Cardiac septum (tissue), 1 donor: ENCODE results near the gene MTMR12. TPM values are rescaled to one million over a fixed set of nuclear protein-coding genes. Genes with fewer than 3 reads are reported as not detected.

Source experiments
- DNase-seq: peaks from one replicate; pipeline ENCODE4 v3.0.0-alpha.2; 2020; ENCODE audit warnings: low spot score
- intact Hi-C: fragments of 100-400 bp; cut with DNase I; formaldehyde crosslinking; loops from one replicate; pipeline ENCODE4 v1.14.0; 2022
- long read RNA-seq: library from polyadenylated mRNA; unstranded; transcript quantifications from one replicate; pipeline ENCODE4 v2.0.0, GENCODE V29; 2021
- total RNA-seq: library from RNA; stranded (reverse); fragmentation: NEBNext Ultra II Directional; extraction: Animal tissue kit (Norgen Biotek cat#: 25700); gene quantifications from one replicate; pipeline ENCODE4 v1.2.1, GENCODE V29; 2021
- donor health status: DM: no; HTN: no; CAD: no.

Gene MTMR12, protein sequence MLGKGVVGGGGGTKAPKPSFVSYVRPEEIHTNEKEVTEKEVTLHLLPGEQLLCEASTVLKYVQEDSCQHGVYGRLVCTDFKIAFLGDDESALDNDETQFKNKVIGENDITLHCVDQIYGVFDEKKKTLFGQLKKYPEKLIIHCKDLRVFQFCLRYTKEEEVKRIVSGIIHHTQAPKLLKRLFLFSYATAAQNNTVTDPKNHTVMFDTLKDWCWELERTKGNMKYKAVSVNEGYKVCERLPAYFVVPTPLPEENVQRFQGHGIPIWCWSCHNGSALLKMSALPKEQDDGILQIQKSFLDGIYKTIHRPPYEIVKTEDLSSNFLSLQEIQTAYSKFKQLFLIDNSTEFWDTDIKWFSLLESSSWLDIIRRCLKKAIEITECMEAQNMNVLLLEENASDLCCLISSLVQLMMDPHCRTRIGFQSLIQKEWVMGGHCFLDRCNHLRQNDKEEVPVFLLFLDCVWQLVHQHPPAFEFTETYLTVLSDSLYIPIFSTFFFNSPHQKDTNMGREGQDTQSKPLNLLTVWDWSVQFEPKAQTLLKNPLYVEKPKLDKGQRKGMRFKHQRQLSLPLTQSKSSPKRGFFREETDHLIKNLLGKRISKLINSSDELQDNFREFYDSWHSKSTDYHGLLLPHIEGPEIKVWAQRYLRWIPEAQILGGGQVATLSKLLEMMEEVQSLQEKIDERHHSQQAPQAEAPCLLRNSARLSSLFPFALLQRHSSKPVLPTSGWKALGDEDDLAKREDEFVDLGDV
- total RNA-seq, result 27.2 TPM
- long read RNA-seq, full-length matches to known transcripts, result 2 of 86 reads
- long read RNA-seq, partial matches to known transcripts, result 5 of 86 reads
- long read RNA-seq, other reads (novel, unspliced or antisense), result 79 of 86 reads

DNA sequence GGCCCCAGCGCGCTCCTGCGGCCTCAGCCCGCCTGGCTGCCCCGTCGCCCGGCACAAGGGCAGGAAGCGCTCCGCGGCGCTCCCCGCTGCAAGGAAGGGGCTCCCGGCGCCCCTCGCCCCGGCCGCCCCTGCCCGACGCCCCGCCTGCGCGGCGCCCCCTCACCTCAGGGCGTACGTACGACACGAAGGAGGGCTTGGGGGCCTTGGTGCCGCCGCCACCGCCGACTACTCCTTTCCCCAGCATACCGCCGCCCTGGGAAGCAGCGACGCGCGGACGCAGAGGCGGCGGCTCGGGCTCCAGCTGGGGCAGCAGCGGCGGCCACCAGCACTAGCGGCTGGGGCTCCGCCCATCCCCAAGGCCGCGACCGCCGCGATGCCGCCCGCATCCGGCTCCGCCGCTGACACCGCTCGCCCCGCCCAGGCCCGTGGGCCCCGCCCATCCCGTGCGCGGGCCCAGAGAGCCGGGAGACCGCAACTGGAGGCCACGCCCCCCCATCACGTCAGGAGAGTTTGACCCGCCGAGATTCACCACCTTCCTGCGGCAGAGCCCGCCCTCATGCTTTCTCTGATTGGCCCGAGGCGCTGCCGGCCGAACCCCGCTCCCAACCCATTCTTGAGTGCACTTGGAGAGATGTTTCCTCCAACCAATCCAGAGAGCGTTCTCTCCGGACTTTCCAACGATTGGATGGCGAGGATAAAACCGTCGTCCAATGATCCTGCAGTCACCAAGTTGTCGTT is at the start of gene MTMR12:
Gene MTMR12, minus strand, starts transcription at position 345 of the 738 bp plus-strand sequence. Its CDS starts 101 bp downstream, at position 244.
- intact Hi-C loops, result loop anchor here (2.0 to 5.0 kb wide), 3 partner anchors 38 to 140 kb away; partner anchors contain the start of genes GOLPH3 and ZFR
- peak; percentile 100 for DNase-seq

DNA sequence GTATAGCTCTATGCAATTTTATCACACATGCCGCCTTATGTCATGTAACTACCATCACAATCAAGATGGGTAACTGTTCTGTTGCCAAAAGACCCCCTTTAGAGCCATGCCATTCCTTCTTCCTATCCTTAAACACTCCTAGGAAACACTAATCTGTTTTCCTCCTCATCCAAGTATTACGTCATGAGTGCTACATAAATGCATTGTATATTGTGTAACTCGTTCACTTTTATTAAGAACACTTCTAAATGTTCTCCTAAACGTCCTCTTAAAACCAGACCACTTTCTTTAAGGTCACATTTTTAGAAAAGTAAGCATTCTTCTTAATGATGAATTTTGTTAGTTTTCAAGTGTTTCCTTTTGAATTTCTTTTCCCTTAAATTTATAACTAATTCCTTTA is 49.8 kb upstream of the MTMR12 start:
- intact Hi-C loops, result no loop called here
- DNase-seq, result no peak

DNA sequence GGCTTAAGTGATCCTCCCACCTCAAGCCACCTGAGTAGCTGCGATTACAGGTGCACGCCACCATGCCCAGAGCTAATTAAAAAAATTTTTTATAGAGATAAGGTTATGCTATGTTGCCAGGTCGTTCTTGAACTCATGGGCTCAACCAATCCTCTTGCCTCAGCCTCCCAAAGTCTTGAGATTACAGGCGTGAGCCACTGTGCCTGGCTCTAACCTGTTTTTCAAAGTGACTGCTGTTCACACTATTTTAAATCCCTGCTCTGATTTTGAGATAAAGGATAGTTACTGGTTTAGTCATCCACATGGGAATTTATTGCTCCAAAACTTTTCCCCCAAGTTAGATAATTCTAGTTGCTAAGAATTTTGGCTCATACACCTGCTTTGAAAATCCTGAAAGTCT is 48.2 kb upstream of the MTMR12 start:
- DNase-seq, result no peak
- intact Hi-C loops, result no loop called here

DNA sequence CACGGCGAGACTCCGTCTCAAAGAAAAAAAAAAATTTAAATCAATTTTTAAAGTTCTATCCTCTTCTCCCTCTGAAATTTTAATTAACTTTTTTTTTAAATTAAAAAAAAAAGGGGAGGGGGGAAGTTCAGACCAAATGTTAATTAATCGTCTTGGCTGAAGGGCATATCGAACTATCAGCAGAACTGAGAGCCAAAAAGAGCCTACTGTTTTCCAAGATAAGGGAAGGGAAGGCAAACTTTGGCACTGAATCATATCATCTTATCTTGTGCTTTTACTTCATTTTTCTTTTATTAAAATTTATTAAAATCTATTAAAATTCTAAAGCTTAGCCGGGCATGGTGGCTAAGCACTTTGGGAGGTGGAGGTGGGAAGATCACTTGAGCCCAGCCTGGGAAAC is 45.9 kb upstream of the MTMR12 start:
- intact Hi-C loops, result no loop called here
- no peak for DNase-seq

DNA sequence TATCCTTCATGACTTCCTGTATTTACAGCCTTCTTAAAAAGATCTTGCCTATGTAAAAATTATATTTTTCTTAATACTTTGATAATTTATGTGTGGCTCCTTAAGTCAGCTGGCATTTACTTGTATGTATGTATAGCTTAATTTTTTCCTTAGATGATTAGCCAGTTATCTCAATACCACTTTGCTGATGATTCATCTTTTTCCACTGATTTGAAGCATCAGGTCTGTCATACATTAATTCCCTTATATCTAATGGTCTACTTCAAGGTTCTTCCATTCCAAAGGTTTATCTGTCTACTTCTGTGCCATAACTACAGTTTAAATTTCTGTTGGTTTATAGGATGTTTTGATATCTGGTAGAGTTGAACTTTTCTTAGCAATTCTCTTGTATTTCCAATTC is 44.9 kb upstream of the MTMR12 start:
- intact Hi-C loops, result no loop called here
- no peak for DNase-seq

DNA sequence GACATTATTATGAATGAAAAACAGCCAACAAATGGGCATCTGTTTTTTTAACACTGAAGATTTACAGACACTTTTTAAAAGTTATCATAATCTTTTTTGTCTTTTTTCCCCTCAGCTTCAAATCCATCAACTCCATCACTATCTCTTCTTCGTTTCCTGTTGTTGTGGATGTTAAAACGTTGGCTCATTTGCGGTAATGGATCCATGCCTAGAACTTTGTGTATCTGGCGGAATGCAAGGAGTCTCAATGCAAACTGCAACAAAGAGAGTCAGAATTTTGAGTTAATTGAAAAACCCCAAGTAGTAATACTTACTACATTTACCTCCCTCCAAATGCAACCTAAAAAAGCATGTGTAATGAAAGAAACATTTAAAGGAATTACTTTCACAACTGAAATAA is 42.9 kb upstream of the MTMR12 start:
- no peak for DNase-seq
- intact Hi-C loops, result no loop called here

DNA sequence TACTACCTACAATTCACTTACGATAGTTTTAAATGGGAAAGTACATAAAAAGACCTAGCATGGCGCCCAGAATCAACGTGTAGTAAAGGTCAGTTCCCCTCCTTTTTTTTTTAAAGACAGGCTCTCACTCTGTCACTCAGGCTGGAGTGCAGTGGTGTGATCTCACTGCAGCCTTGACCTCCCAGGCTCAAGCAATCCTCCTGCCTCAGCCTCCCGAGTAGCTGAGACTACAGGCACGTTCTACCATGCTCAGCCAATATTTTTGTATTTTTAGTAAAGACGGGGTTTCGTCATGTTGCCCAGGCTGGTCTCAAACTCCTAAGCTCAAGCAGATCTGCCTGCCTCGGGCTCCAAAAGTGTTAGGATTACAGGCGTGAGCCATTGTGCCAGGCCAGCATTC is 40.7 kb upstream of the MTMR12 start:
- intact Hi-C loops, result no loop called here
- DNase-seq, result no peak

DNA sequence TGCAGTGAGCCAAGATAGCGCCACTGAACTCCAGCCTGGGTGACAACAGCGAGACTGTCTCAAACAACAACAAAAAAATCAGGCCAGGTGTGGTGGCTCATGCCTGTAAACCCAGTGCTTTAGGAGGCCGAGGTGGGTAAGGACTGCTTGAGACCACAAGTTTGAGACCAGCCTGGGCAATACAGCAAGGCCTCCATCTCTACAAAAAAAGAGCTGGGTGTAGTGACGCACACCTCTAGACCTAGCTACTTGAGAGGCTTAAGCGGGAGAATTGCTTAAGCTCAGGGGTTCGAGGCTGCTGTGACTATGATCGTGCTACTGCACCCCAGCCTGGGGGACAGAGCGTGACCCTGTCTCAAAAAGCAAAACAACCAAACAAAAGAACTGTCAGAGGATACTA is 39.9 kb upstream of the MTMR12 start:
- intact Hi-C loops, result no loop called here
- DNase-seq, result no peak

DNA sequence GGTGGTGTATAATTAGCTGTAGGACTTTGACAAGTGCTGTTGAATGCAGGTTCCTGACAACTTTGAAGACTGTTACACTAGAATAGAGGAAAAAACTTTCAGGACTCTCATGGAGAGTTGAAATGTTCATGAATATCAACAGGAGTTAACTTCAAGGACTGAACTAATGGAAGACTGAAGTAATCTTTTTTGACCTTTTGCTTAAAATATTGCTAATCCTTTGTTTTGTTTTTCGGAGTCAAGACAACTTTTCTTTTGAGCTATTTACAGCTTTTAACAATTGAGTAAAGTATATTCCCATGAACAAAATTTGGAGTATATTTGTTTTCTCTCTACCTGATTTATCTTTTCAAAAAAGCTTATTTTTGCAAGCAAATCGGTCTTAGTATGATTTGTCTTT is 34.1 kb upstream of the MTMR12 start:
- intact Hi-C loops, result no loop called here
- no peak for DNase-seq

DNA sequence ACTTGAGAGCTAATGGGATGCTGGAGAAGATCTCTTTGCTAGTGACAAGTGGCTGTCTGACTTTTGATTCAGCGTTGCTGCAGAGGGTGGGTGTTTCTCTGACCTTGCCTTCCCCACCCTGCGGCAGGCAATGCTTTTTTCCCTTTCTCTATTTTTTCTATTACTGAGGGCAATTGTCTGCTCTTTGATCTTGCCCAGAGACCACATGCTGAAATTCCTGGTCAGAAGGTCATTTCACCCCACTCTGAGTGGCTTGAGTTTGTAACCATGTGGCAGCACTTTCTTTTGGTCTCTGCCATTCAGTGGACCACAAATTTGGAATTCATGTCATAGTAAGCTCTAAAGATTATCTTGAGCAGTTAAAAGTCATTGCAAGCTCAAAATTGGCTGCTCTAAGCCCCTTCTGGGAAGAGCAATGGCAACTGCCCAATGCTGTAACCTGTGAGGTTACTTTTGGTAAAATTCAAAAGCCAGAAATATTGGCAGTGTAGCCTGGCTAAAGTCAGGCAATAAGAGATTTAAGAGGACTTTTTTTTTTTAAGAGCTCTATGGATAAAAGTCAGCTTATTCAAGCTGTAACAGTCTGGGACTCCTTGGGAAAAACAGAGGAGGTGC is 30.4 kb upstream of the MTMR12 start:
- no peak for DNase-seq
- intact Hi-C loops, result no loop called here

DNA sequence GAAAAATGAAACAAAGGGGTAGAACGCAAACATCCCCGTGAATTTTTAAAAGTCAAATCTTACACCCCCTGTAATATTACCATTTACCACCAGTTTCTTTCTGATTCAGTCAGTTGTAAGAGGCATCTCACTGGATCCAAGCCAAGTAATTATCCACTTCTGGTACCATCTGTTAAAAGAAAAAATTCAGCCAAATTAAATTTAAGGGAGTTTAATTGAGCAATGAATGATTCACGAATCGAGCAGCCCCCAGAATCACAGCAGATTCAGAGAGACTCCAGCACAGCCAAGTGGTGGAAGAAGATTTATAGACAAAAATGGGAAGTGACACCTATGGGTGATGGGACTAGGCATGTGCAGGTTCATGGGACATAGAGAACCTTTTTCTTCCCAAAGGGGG is 29.9 kb upstream of the MTMR12 start:
- no peak for DNase-seq
- intact Hi-C loops, result no loop called here

DNA sequence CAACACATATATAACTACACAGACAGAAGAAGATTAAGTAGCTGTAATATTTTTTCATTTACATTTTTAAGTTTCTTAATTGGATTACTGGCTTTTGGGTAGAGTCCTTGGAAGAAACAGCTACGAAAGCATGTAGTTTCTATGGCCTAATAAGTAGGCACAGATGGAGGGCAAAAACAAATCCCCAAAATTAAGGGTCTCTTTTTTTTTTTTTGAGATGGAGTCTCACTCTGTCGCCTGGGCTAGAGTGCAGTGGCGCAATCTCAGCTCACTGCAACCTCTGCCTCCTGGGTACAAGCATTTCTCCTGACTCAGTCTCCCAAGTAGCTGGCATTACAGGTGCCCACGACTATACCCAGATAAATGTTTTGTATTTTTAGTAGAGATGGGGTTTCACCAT is 27.1 kb upstream of the MTMR12 start:
- intact Hi-C loops, result no loop called here
- DNase-seq, result no peak

DNA sequence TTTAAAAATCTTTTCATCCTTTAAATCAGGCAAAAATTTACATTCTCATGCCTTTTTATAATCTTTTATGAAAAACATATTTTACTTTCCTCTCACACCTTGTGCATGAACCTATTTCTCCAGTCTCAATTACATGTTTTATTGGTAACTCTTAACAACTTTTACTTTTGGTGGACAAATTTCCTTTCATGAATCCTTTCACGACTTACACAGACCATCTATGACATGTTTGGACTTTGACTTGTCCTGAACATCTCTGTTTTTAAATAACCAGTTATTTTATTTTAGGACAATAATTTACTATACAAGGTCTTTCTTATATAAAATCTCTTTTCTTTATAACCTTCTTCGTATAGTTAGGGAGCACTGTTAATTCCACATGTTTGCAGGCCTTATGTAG is 26.5 kb upstream of the MTMR12 start:
- no peak for DNase-seq
- intact Hi-C loops, result no loop called here

DNA sequence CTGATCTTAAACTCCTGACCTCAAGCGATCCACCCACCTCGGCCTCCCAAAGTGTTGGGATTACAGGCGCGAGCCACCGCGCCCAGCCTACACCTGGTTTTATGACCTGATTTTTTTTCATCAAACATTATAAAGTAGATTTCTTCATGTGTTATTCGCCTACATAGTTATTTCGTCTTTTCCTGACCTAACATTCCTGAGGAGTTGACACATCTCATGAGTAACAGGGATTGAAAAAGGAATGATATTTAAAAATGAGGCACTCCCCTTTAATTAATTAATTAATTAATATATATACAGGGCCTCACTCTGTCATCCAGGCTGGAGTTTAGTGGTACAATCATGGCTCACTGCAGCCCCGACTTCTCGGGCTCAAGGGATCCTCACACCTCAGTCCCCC is 20.2 kb upstream of the MTMR12 start:
- DNase-seq, result no peak
- intact Hi-C loops, result no loop called here

DNA sequence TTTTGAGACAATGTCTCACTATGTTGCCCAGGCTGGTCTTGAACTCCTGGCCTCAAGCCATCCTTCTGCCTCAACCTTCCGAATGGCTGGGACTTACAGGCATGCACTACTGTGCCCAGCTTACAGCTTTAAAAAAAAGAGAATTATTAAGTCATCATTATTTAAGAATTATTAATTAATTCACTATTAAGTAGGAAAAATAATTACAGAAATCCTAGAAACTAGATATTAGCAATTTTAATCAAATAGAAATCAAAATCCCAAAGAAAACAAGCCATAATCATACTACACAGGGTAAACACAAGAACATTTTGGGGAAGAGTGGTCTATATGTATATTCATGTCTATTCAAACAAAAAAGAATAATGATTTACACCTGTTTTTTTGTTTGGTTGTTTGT is 19.6 kb upstream of the MTMR12 start:
- intact Hi-C loops, result no loop called here
- no peak for DNase-seq

DNA sequence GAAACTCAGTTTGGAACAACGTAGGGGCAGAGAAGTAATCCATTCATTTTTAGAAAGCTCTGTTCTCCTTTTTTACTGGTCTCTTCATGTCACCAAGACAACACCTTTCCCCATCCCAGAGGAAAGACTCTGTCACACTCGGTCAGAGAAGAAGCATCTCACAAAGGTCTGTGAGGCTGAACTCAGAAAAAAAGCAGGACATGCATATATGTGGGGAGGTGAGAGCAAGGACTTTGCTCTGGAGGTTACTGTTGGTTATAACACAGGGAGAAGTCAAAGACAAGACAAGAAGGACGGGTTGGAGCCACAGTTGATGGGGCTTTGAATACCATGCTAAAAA is 19.2 kb upstream of the MTMR12 start:
- intact Hi-C loops, result no loop called here
- DNase-seq, result no peak

DNA sequence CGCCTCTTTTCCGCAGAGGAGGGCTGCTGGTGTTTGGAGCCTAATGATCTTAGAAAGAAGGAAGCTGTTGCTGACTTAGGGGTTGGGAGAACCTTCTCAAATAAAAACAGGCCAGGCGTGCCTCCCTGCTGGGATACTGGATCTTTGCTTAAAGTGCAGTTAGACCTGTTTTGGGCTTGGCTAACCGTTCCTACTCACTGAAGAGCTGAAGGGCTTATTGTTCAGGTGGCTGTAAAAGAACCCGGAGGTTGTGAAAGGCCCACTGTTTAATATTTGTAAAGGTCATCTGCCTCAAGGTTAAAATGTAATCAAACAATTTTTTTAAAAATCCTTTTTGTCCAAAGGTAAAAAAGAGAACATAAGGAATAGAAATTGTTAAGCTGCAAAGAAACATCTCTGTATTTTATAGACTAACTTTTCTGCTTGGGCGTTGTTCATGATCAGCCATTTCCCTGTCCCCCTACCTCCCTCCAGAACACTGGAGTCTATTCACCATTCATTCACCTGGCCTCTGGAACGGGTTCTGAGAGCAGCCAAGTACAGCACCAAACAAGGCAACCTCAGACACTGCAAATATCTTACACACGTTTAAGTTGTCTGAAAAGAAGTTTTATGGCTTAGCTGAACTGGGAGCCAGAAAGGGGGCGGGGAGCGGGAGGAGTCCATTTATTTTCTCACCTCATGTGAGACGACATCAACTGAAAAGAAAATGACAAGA is 18.6 kb upstream of the MTMR12 start:
- intact Hi-C loops, result no loop called here
- DNase-seq, result no peak

DNA sequence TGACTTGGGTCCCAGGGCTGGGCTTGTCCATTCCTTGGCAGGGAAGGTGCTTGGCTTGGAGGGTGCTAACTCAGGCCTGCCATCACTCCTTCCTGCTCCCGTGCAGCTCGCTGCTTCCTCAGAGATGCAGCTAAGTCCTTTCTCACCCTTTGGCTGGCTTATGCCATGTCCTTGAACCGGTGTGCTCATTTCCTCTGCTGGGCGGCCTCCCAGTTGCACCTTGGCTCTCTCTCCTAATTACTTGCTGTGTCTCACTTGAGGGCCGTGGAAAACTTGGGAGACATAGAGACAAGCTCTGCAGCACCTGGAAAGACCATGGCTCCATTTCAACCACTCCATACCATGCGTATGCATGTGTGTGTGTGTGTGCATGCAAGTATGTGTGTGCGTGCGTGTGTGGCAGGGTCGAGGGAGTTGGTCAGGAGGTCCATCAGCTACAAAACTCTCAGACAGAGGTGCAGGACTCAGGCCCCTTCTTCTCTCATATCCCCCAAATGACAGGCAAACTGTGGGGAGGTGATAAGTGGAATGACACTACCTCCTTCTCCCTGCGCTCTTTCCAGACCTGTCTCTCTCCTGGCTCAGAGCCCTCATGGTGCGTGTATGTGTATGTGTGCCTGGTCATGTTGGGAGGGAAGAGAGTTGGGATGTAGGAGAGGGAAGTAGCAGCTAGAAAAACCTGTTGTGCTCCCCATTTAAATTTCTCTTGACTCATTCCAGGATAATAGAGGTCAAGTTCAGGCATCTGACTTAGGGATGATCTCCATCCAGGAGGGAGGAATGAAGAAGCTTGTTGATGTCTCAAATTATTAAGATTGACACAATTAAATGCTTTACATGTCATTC is 17.6 kb upstream of the MTMR12 start:
- intact Hi-C loops, result no loop called here

More for the DNA sequence above, 17.6 kb upstream of the MTMR12 start:
- no peak for DNase-seq
